DOHH2 (cell line): ENCODE measurements around the gene SYCE1.

Experiments
- CTCF ChIP-seq: fragments of 200-600 bp; sonication (generic); IDR thresholded peaks from one replicate; pipeline ENCODE4 v1.5.1; 2014; ENCODE audit warnings: antibody characterized with exemption, mild to moderate bottlenecking, low read depth, low read length; ENCODE audit not compliant: poor library complexity, severe bottlenecking
- EZH2phosphoT487 ChIP-seq: fragments of 200-600 bp; sonication (generic); IDR thresholded peaks from 2 replicates; pipeline ENCODE4 v1.6.1; 2017; ENCODE audit warnings: borderline replicate concordance, mild to moderate bottlenecking, antibody characterized with exemption, low read length, moderate library complexity, mixed read lengths

GRCh38 chr10:133600657-133601056, 35.3 kb upstream of the SYCE1 start:
- no peak for TF ChIP-seq CTCF
- TF ChIP-seq EZH2phosphoT487: no peak
